AG04449 (cell line): ENCODE data around the gene CCDC197.

Source experiments
- CTCF ChIA-PET: fragments of 350-600 bp; formaldehyde crosslinking; extraction: SDS; loops from one replicate; lab custom pipeline; 2021; ENCODE audit warnings: antibody characterized with exemption; lab: Yijun Ruan, JAX
- POLR2A ChIA-PET: fragments of 400-600, 350-600 bp; formaldehyde crosslinking; extraction: SDS; loops from one replicate; lab custom pipeline; 2020; ENCODE audit warnings: antibody characterized with exemption, inconsistent platforms; lab: Yijun Ruan, JAX
- DNase-seq: peaks from one replicate; pipeline ENCODE4 v3.0.0-alpha.2; 2010; ENCODE audit warnings: low read depth, low spot score
- H3K4me3 ChIP-seq: 2 replicates; pipeline ENCODE4 v1.5.1; 2011; ENCODE audit warnings: low read depth, mild to moderate bottlenecking, control low read depth, low read length
- TF ChIP-seq, protein P1 (sequence below): IDR thresholded peaks from one replicate; pipeline ENCODE4 v1.5.1; 2011; ENCODE audit warnings: mild to moderate bottlenecking, moderate library complexity, low read length, control low read depth, inconsistent platforms; ENCODE audit not compliant: insufficient read depth; ENCODE audit errors: missing control alignments

Gene CCDC197

DNA sequence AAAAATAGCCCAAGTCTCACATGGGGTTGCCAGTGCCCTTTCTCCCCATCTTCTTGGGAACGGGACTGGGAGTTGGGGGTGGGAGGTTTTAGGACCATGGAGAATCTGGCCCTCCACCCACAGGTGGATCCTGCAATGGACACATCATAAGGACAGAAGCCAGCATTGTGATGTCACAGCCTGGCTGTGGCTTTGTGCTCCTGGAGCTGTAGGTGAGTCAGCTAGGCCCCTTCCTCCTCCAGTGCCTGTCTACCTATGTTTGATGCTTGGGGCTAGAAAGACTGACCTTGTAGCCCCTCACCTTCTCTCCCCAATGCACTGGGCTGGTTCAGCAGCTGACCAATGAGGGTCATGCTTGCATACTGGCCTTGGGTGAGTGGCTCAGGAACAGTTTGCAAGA lies at the start of gene CCDC197:
Gene CCDC197 (plus strand): TSS at position 220 of the 400 bp plus-strand sequence. CDS start 831 bp downstream, outside the sequence.
- TF ChIP-seq, protein P1, sequence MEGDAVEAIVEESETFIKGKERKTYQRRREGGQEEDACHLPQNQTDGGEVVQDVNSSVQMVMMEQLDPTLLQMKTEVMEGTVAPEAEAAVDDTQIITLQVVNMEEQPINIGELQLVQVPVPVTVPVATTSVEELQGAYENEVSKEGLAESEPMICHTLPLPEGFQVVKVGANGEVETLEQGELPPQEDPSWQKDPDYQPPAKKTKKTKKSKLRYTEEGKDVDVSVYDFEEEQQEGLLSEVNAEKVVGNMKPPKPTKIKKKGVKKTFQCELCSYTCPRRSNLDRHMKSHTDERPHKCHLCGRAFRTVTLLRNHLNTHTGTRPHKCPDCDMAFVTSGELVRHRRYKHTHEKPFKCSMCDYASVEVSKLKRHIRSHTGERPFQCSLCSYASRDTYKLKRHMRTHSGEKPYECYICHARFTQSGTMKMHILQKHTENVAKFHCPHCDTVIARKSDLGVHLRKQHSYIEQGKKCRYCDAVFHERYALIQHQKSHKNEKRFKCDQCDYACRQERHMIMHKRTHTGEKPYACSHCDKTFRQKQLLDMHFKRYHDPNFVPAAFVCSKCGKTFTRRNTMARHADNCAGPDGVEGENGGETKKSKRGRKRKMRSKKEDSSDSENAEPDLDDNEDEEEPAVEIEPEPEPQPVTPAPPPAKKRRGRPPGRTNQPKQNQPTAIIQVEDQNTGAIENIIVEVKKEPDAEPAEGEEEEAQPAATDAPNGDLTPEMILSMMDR, result no peak
- no peak for DNase-seq
- CTCF ChIA-PET, result interaction anchor here (0.9 to 12.0 kb wide), 4 partner anchors 11 to 55 kb away, joined by 3 to 472 read pairs (median 4); no protein-coding TSS in a partner anchor
- no peak within 1 kb of the TSS for H3K4me3 ChIP-seq
- POLR2A ChIA-PET, result interaction anchor here (0.6 kb wide), 1 partner anchor 462 kb away, joined by 3 read pairs; no protein-coding TSS in a partner anchor

DNA sequence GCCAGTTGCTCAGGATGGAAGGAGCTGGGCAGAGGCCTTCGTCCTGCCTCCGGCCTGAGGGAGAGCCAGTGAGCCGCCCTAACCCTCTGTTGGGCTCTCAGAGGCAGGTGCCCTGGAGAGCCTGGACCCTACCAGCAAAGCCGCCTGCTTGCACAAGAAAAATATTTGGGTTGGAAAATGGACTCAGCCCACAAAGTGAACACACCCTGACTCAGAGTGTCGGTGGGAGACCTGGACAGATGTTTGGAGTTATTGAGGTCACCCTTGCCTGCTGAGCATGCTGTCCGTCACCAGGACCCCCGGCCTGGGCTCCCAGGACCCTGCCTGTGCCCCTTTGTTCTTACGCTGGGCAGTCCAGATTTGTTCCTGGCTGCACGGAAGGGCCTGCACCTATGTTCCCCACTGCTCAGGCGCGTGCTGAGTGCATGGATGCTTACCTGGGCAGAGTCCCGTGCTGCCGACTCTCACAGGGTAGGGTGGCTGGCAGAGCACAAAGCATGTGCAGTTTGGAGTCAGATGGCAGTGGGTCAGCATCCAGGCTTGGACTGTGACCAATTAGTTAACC lies 47.5 kb upstream of the CCDC197 start:
- DNase-seq, result no peak
- H3K4me3 ChIP-seq, result no peak overlapping the region
- CTCF ChIA-PET, result interaction anchor here (2.7 to 15.8 kb wide), 3 partner anchors 10 to 51 kb away, joined by 12 to 472 read pairs (median 122); partner anchors contain the start of gene CCDC197
- POLR2A ChIA-PET, result no interaction called here
- TF ChIP-seq, protein P1, result no peak

DNA sequence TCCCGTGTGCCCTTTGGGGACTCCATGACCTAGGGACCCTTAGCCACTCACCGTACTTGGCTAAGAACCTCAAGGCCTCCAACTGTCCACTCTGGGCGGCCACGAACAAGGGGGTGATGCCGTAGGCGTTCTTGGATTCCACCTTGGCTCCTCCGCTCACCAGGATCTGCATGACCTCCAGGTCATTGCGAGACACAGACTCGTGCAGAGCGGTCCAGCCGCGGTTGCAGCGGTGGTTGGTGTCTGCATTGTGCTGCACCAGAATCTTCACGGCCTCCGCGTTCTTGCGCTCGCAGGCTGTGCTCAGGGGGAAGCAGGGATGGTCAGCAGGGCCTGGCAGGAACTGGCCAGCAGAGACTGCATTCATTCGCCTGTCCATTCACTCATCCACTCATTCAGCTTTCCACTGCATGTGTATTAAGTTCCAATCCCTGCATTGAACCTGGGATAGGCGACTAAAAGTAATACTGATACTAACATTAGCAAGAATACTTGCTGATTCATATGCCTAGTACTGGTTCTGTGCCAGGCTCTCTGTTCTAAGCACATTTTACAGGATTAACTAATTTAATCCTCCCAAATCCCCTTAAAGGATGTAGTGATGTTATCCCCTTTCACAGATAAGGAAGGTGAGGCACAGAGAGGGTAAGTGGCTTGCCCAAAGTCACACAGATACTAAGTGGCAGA lies 46.0 kb upstream of the CCDC197 start:
- POLR2A ChIA-PET, result no interaction called here
- TF ChIP-seq, protein P1, result no peak
- no peak for DNase-seq
- H3K4me3 ChIP-seq, result no peak overlapping the region
- CTCF ChIA-PET, result interaction anchor here (8.8 kb wide), 1 partner anchor 11 kb away, joined by 122 read pairs; no protein-coding TSS in a partner anchor

DNA sequence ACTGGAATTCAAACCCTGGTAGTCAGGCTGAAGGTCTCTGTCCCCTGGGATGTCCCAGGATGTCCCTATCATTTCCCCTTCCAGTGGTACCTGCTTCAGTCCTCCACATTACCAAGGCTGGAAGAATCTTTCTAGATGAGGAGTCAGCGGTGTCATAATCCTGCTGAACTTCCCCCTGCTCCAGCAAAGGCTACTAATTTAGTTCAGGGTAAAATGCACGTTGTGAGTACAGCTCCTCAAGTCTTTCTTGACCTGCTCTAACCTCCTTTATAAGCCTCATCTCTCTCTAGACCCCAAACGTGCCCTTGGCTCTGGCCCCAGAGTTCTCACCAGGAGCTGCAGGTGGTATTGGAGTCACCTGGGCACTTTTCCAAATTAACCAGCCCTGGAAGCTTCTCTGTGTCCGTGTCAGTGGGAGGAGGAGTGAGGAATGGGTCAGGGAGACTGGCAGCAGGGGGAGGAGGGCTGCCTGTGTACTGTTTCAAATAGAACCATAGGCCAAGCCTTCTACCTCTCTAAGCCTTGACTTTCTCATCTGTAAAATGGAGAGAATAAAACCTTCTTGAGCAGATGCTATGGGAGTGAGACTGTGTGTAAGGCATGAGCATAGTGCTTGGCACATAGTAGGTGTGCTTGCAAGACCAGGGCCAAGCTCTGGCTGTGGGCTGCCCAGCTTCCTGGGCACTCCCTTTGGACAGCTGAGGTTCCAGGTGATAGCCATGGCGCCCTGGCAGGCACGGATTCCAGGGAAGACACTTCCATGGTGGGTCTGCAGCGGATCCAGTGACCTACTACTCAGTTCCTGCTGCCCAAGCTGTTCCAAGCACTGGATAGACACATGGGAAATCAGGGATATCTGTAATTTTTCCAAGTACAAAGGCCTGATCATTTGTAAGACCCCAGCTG lies 45.2 kb upstream of the CCDC197 start:
- H3K4me3 ChIP-seq, result no peak overlapping the region
- TF ChIP-seq, protein P1, result no peak
- CTCF ChIA-PET, result interaction anchor here (1.0 to 8.8 kb wide), 3 partner anchors 12 to 84 kb away, joined by 5 to 122 read pairs (median 5); no protein-coding TSS in a partner anchor
- DNase-seq, result no peak
- POLR2A ChIA-PET, result interaction anchor here (0.8 kb wide), 1 partner anchor 10 kb away, joined by 3 read pairs; no protein-coding TSS in a partner anchor

DNA sequence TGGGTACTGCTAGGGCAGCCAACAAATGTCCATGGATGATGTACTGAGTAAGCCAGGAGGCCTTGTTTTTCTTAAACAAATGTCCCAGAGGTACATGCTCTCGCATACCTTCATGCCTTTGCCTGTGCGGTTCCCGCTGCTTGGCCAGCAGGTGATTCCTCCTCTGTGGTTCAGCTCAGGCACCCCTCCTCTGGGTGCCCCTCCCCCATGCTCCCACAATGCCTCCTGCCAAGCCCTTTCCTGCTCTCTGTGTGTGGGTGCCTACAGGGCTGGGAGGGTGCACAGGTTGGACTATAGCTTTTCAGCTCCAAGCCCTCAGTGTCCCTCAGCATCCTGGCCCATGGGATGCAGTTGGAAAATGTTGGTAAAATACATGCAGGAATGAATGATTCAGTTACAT lies 44.3 kb upstream of the CCDC197 start:
- TF ChIP-seq, protein P1, result no peak
- no peak for DNase-seq
- ChIA-PET CTCF (interaction anchor here (1.0 to 8.8 kb wide), 5 partner anchors 10 to 83 kb away, joined by 3 to 122 read pairs (median 5); no protein-coding TSS in a partner anchor), POLR2A (no interaction called here)
- H3K4me3 ChIP-seq, result no peak overlapping the region
